ENCODE measurements around the gene C6orf47.

Gene C6orf47

GRCh38 chr6:31620586-31621319, 39.8 kb downstream of the C6orf47 start, which contains the start of gene PRRC2A:
TSS of gene PRRC2A (plus strand) at chr6:31620715. CDS start at chr6:31622790, 2,075 bp downstream.
- no peak for TF ChIP-seq CTCF (IDR thresholded peaks at IDR 0.05)
- Histone ChIP-seq H3K4me3 (peak within 1 kb of the TSS; percentile 89), H3K27ac (peak within 1 kb of the TSS; percentile 97 to 98)
- DNase-seq (ENCODE audit: low spot score) = peak; percentile 92

DNA sequence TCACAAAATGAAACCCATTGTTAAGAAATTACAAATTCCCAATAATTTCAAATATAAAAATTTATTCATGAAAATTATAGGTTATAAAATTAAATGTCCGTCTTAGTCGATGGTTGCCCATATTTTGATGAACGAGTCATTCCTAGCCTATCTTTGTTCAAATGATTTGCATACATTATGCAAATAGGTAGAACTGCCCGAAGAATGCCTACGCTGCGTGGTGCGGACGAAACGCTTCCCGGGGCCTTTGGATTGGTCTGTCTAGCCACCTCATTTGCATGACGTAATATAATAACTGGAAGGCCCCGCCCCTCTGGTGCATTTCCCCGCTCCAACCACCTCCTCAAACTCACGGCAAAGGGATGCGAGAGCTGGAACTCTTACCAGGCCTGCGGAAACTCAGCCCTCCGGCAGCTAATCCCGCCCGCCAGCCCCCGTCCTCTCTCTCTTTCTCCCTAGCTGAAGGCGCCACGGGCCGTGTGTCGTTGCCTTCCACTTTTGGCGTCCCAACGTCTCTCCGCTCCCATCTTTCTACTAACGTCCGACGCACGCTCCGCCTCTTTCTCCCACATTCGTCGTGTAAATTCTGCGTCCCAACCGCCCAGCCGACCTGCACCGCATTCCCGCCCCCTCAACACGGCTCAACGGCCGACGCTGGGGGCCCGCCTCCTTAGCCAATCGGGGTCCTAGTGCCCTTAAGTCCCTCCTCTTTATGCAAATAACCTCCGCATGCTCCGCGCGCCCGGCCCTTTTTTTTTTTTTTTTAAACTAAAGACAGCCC, 40.6 kb downstream of the C6orf47 start:
- peak; percentile 99 for DNase-seq (ENCODE audit: low spot score)
- peak overlapping the region; percentile 97 to 98 for H3K27ac ChIP-seq
- H3K4me3 ChIP-seq = peak overlapping the region; percentile 89
- no peak for TF ChIP-seq CTCF (IDR thresholded peaks at IDR 0.05)

DNA sequence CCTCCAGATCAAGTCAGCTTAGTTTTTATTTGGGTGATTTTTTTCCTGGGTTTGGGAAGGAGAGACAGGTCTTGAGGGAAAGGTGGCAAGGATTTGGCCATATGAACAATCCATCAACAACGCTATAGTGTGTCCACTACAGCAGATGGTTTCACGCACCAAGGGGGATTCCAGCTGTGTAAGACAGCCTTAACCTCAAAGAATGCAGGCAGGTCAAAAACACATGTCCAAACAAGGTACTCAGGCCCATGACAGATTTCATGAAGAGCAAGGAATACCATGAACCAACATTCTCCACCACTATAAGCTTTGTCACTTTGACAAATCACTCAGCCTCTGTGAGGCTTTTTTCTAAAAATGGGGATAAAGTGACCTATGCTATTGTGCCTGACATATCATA, 43.6 kb downstream of the C6orf47 start:
- no peak for DNase-seq (ENCODE audit: low spot score)
- Histone ChIP-seq H3K4me3 (no peak overlapping the region), H3K27ac (no peak overlapping the region)
- no peak for TF ChIP-seq CTCF (IDR thresholded peaks at IDR 0.05)

- Histone ChIP-seq H3K4me3 (peak overlapping the region; percentile 54), H3K27ac (peak overlapping the region in 1 of 2 donors; percentile 74)
- TF ChIP-seq CTCF (IDR thresholded peaks at IDR 0.05) = no peak
- DNase-seq (ENCODE audit: low spot score) = no peak
Observed at GRCh38 chr6:31615748-31616147, 44.8 kb downstream of the C6orf47 start.

- no peak for DNase-seq (ENCODE audit: low spot score)
- no peak for TF ChIP-seq CTCF (IDR thresholded peaks at IDR 0.05)
- H3K4me3 ChIP-seq = peak within 1 kb of the TSS; percentile 54
- peak within 1 kb of the TSS in 1 of 2 donors; percentile 74 for H3K27ac ChIP-seq
Observed at GRCh38 chr6:31614684-31615578, 45.6 kb downstream of the C6orf47 start, which contains the start of gene AIF1. TSS of gene AIF1 (plus strand) at chr6:31615234. CDS start at chr6:31615330, 96 bp downstream.

DNA sequence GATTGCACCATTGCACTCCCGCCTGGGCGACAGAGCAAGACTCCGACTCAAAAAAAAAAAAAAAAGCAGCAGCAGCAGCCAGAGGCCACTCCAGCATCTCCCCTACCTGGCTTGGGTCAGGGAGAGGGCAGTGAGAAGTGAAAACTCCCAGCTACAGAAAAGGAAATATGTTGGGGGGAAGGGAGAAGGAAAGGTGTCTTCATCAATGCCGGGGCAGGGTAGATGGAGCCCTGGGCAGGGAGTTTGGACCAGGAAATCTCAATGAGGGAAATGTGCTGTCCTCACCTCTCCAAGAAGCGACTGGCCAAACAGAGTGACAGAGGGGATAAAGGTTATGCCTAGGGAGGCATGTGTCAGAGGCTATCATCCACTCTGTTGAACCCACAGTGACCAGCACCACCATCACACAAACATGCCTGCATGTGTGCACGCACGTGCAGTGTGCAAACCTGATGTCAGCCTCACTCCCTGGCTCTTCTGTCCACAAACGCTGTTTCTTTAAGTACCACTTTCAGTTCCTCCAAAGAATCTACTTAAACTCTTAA, 46.4 kb downstream of the C6orf47 start:
- DNase-seq (ENCODE audit: low spot score) = no peak
- no peak for TF ChIP-seq CTCF (IDR thresholded peaks at IDR 0.05)
- H3K27ac ChIP-seq = no peak overlapping the region

More for the DNA sequence above, 46.4 kb downstream of the C6orf47 start:
- H3K4me3 ChIP-seq = no peak overlapping the region

All from coronary artery (tissue), 2 donors.